K562 (cell line): Measurements from ENCODE around the gene HAUS5. TPM values are rescaled to one million over a fixed set of nuclear protein-coding genes. Genes with fewer than 3 reads are reported as not detected.

Experiments
- ARID3B ChIP-seq: fragments of 250-450 bp; sonication (Bioruptor Pico); IDR thresholded peaks from 2 replicates; pipeline ENCODE4 v1.4.0; 2020; ENCODE audit warnings: borderline replicate concordance
- BCLAF1 ChIP-seq, 2 experiments: fragments of 450-650 bp in 1 of 2; IDR thresholded peaks; 2 replicates each; pipeline ENCODE4 v1.6.1; 2011 to 2017; ENCODE audit warnings: low read depth in 2 of 2, antibody characterized with exemption in 1 of 2, borderline replicate concordance in 1 of 2, low read length in 1 of 2, mild to moderate bottlenecking in 1 of 2, mixed read lengths in 1 of 2; ENCODE audit not compliant: control insufficient read depth in 1 of 2
- EGR1 ChIP-seq: fragments of 450-650 bp; conservative IDR thresholded peaks from 2 replicates; pipeline ENCODE4 v1.6.1; 2017; ENCODE audit warnings: mild to moderate bottlenecking
- ESRRA ChIP-seq: fragments of 450-650 bp; IDR thresholded peaks from 2 replicates; pipeline ENCODE4 v1.6.1; 2014; ENCODE audit warnings: low read depth, mild to moderate bottlenecking, moderate library complexity, borderline replicate concordance
- ETV5 ChIP-seq: sonication (generic); formaldehyde crosslinking; IDR thresholded peaks from 2 replicates; pipeline ENCODE4 v1.4.0; 2020; ENCODE audit warnings: low read depth, mild to moderate bottlenecking, missing genetic modification reagents
- FOXM1 ChIP-seq, 2 experiments: fragments of 450-650 bp in 1 of 2; sonication (generic) in 1 of 2; formaldehyde crosslinking in 1 of 2; IDR thresholded peaks; 2 replicates each; pipeline versions ENCODE4 v1.6.1 to v1.9.0; 2017 to 2022; ENCODE audit warnings: low read depth in 2 of 2, mild to moderate bottlenecking in 2 of 2, missing genetic modification reagents in 1 of 2, moderate library complexity in 1 of 2
- FOXO4 ChIP-seq: fragments of 450-650 bp; formaldehyde crosslinking; IDR thresholded peaks from 2 replicates; pipeline ENCODE4 v1.4.0; 2020; ENCODE audit warnings: mild to moderate bottlenecking, moderate library complexity
- KDM5B ChIP-seq: fragments of 200-600 bp; sonication (generic); IDR thresholded peaks from 2 replicates; pipeline ENCODE4 v1.6.1; 2012; ENCODE audit warnings: low read depth, mild to moderate bottlenecking, moderate library complexity, low read length, control low read depth, inconsistent platforms; ENCODE audit not compliant: insufficient replicate concordance
- MTA1 ChIP-seq: fragments of 450-650 bp; IDR thresholded peaks from 2 replicates; pipeline ENCODE4 v1.6.1; 2017; ENCODE audit warnings: borderline replicate concordance
- MYNN ChIP-seq, 2 experiments: sonication (generic); formaldehyde crosslinking in 1 of 2; IDR thresholded peaks; 2 replicates each; pipeline versions ENCODE4 v1.5.0 to v1.6.1; 2016 to 2020; ENCODE audit warnings: antibody characterized with exemption in 1 of 2, missing genetic modification reagents in 1 of 2
- NCOA6 ChIP-seq: fragments of 450-650 bp; IDR thresholded peaks from 2 replicates; pipeline ENCODE4 v1.6.1; 2017; ENCODE audit warnings: mild to moderate bottlenecking
- POLR2A ChIP-seq: fragments of 450-650 bp; conservative IDR thresholded peaks from 2 replicates; pipeline ENCODE4 v1.6.1; 2016
- RB1 ChIP-seq: fragments of 450-650 bp; IDR thresholded peaks from 2 replicates; pipeline ENCODE4 v1.6.1; 2017; ENCODE audit warnings: low read depth, mild to moderate bottlenecking
- SMAD2 ChIP-seq: fragments of 150-350 bp; IDR thresholded peaks from 2 replicates; pipeline ENCODE4 v1.6.1; 2014; ENCODE audit warnings: low read depth, mild to moderate bottlenecking, low read length
- SP2 ChIP-seq: IDR thresholded peaks from 2 replicates; pipeline ENCODE4 v1.6.1; 2011; ENCODE audit warnings: mild to moderate bottlenecking, low read depth, low read length, moderate library complexity; ENCODE audit not compliant: poor library complexity, severe bottlenecking; ENCODE audit errors: extremely low read depth
- TEAD1 ChIP-seq, 2 experiments: fragments of 450-650 bp in 1 of 2; sonication (generic) in 1 of 2; formaldehyde crosslinking; IDR thresholded peaks; 2 replicates each; pipeline versions ENCODE4 v1.4.0 to v1.8.0; 2020 to 2022; ENCODE audit warnings: mild to moderate bottlenecking in 2 of 2, missing genetic modification reagents in 1 of 2
- ZNF175 ChIP-seq: fragments of 200-800 bp; sonication (Bioruptor generic); IDR thresholded peaks from 2 replicates; pipeline ENCODE4 v1.6.1; 2016; ENCODE audit warnings: low read depth, mild to moderate bottlenecking, missing genetic modification characterization, missing compliant biosample characterization
- ZNF589 ChIP-seq: fragments of 200-800 bp; sonication (Bioruptor generic); IDR thresholded peaks from 2 replicates; pipeline ENCODE4 v1.6.1; 2016; ENCODE audit warnings: low read depth, missing genetic modification characterization, missing compliant biosample characterization
- polyA plus RNA-seq, 8 experiments: library from polyadenylated mRNA; depleted of rRNA in 4 of 8; stranded (reverse) in 5 of 8; unstranded in 3 of 8; fragments of >200 nt; fragmentation: Nextera tagmentation in 2 of 8; fragmentation: Illumina TruSeq in 1 of 8; extraction: Ambion mirVana in 2 of 8; extraction: Trizol in 1 of 8; gene quantifications; 2 replicates each; pipeline versions ENCODE4 v1.2.1 to v1.2.3, GENCODE V29; 2011 to 2014; ENCODE audit warnings: inconsistent platforms in 1 of 8, missing spikeins in 1 of 8
- total RNA-seq, 7 experiments: library from RNA; depleted of rRNA in 6 of 7; stranded (reverse); fragments of >200 nt in 6 of 7; fragmentation: Illumina TruSeq in 2 of 7; extraction: Trizol in 2 of 7; gene quantifications; 2 replicates each; pipeline versions ENCODE4 v1.2.1 to v1.2.3, GENCODE V29; 2011 to 2021; ENCODE audit warnings: low replicate concordance in 1 of 7

The HAUS5 gene
- total and polyA plus RNA-seq, 9 of the 15 experiments (the other 6 are each of a cell fraction or from before 2014, with no cell fraction given), result 3.5 to 41.3 (median 14.2) TPM

- TF ChIP-seq ESRRA (peak; percentile 52), NCOA6 (no peak), MTA1 (peak; percentile 100), POLR2A (peak; percentile 84), MYNN (IDR thresholded peaks at IDR 0.05) (no peak), MYNN (CRISPR knock-in tag; IDR thresholded peaks at IDR 0.05) (no peak), FOXO4 (CRISPR knock-in tag) (0 out of 2 replicates have a peak, but pooled peaks have one; percentile 72), SP2 (no peak), FOXM1 (IDR thresholded peaks at IDR 0.05; ENCODE audit: low read depth) (no peak), FOXM1 (CRISPR knock-in tag; IDR thresholded peaks at IDR 0.05; ENCODE audit: low read depth) (no peak), BCLAF1 (IDR thresholded peaks at IDR 0.05; ENCODE audit: borderline replicate concordance in 1 of 2, control insufficient read depth in 1 of 2, low read depth in 2 of 2, low read length in 1 of 2) (no peak), RB1 (peak; percentile 100), ARID3B (CRISPR knock-in tag) (peak; percentile 89; the same call in 1 of the 2 replicates), EGR1 (0 out of 2 replicates have a peak, but pooled peaks have one; percentile 19), SMAD2 (no peak), ZNF589 (CRISPR knock-in tag) (no peak), ETV5 (CRISPR knock-in tag) (0 out of 2 replicates have a peak, but pooled peaks have one; percentile 28), KDM5B (peak; percentile 54), TEAD1 (CRISPR knock-in tag; IDR thresholded peaks at IDR 0.05) (peak in 1 of 2 experiments; percentile 75; a peak in 1 of 4 replicates), ZNF175 (CRISPR knock-in tag) (no peak; the same call in 1 of the 2 replicates)
Measured at GRCh38 chr19:35612559-35613321, at the start of gene HAUS5 (continued).
